Esophagus muscularis mucosa (tissue), 4 donors: Measurements from ENCODE around the gene SETD5. TPM values are rescaled to one million over a fixed set of nuclear protein-coding genes. Genes with fewer than 3 reads are reported as not detected.

Source experiments
- DNase-seq: peaks from one replicate; pipeline ENCODE4 v3.0.0-alpha.2; 2017; ENCODE audit errors: extremely low spot score
- H3K27ac ChIP-seq, 4 donors: fragments of 200-600 bp; sonication (generic); replicated peaks in 1 of 4; 1 replicate in 3 of 4; 2 replicates in 1 of 4; pipeline ENCODE4 v1.5.1; 2016 to 2019; ENCODE audit warnings: mild to moderate bottlenecking in 1 of 4
- H3K27me3 ChIP-seq, 4 donors: fragments of 200-600 bp; sonication (generic); one replicate each; pipeline versions ENCODE4 v1.5.1 to v1.6.0; 2016 to 2019
- H3K36me3 ChIP-seq, 4 donors: fragments of 200-600 bp; sonication (generic); one replicate each; pipeline ENCODE4 v1.5.1; 2016 to 2019
- H3K4me1 ChIP-seq, 4 donors: fragments of 200-600 bp; sonication (generic); one replicate each; pipeline ENCODE4 v1.5.1; 2016 to 2019
- H3K4me3 ChIP-seq, 4 donors: fragments of 200-600 bp; sonication (generic); 1 replicate in 2 of 4; 2 replicates in 2 of 4; pipeline ENCODE4 v1.5.1; 2016 to 2019; ENCODE audit warnings: mild to moderate bottlenecking in 4 of 4, moderate library complexity in 1 of 4
- H3K9me3 ChIP-seq, 4 donors: fragments of 200-600 bp; sonication (generic); 1 replicate in 3 of 4; 2 replicates in 1 of 4; pipeline ENCODE4 v1.5.1; 2016 to 2019
- CTCF ChIP-seq, 3 experiments: fragments of 200-600 bp in 2 of 3; fragments of 450-650 bp in 1 of 3; sonication (generic) in 2 of 3; IDR thresholded peaks; one replicate each; pipeline ENCODE4 v1.5.1; 2017 to 2019; ENCODE audit warnings: antibody characterized with exemption in 3 of 3, mild to moderate bottlenecking in 2 of 3, moderate library complexity in 1 of 3
- EP300 ChIP-seq: sonication (generic); formaldehyde crosslinking; IDR thresholded peaks from one replicate; pipeline ENCODE4 v1.6.1; 2017; ENCODE audit warnings: antibody characterized with exemption
- POLR2A ChIP-seq: fragments of 450-650 bp; IDR thresholded peaks from one replicate; pipeline ENCODE4 v1.6.1; 2017; ENCODE audit warnings: antibody characterized with exemption, moderate library complexity, mild to moderate bottlenecking, low read depth
- POLR2AphosphoS5 ChIP-seq, 2 donors: sonication (generic); formaldehyde crosslinking; IDR thresholded peaks; one replicate each; pipeline ENCODE4 v1.6.1; 2017; ENCODE audit warnings: antibody characterized with exemption in 2 of 2
- WGBS: methylation state at CpG from one replicate; pipeline ENCODE4 v1.1.5; 2018; 5-methylcytosine and 5-hydroxymethylcytosine counted together
- intact Hi-C: fragments of 100-400 bp; cut with DNase I; formaldehyde crosslinking; loops from one replicate; pipeline ENCODE4 v1.15.1; 2023
- total RNA-seq, 4 donors: library from RNA; depleted of rRNA; stranded (reverse); fragments of >200 nt; gene quantifications; one replicate each; pipeline versions ENCODE4 v1.1.0 to v1.2.1, GENCODE V29; 2016

Gene SETD5
- total RNA-seq, 4 donors from 2014 or later: 54.8 to 84.3 (median 78.1) TPM

DNA sequence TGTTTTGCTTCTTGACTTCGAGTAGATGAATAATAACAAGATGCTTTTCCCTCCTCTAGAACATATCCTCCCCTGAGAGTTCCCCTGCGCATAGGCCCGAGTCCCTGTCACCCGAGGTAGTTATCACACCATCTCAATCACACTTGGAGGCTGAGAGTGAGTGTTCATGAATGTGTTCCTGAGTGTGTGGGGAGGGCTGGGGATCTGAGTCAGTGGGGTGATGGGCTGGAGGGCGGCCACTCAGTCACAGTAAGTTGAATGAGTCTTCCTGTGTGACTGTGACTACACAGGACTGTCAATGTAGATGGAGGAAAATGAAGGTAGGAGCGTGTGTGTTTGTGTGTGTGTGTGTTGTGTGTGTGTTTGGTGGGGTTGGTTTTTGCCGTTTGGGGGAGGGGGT is 71.0 kb downstream of the SETD5 start:
- no peak for TF ChIP-seq EP300
- TF ChIP-seq CTCF (IDR thresholded peaks at IDR 0.05): no peak
- TF ChIP-seq POLR2AphosphoS5 (IDR thresholded peaks at IDR 0.05): no peak
- TF ChIP-seq POLR2A: no peak
- WGBS: 85% methylated on average over 7 of the region's 7 CpGs
- H3K27me3 ChIP-seq: no peaks in the 10 kb centered on the region
- intact Hi-C loops: no loop called here
- H3K4me3 ChIP-seq: no peak overlapping the region
- DNase-seq: no peak
- no peak overlapping the region for H3K27ac ChIP-seq
- H3K36me3 ChIP-seq: peaks cover 76 to 100% (median 99%) of the 10 kb centered on the region in 4 donors
- H3K9me3 ChIP-seq: no peaks in the 10 kb centered on the region
- H3K4me1 ChIP-seq: no peaks in the 10 kb centered on the region

GRCh38 chr3:9469986-9470385 is 72.6 kb downstream of the SETD5 start:
- TF ChIP-seq EP300: no peak
- no peak for TF ChIP-seq POLR2AphosphoS5 (IDR thresholded peaks at IDR 0.05)
- no peak for TF ChIP-seq CTCF (IDR thresholded peaks at IDR 0.05)
- no peak for TF ChIP-seq POLR2A
- Histone ChIP-seq H3K36me3 (peaks cover 77 to 100% (median 99%) of the 10 kb centered on the region in 4 donors), H3K9me3 (no peaks in the 10 kb centered on the region), H3K4me1 (no peaks in the 10 kb centered on the region), H3K27ac (no peak overlapping the region), H3K27me3 (no peaks in the 10 kb centered on the region), H3K4me3 (no peak overlapping the region)
- intact Hi-C loops: no loop called here
- DNase-seq: no peak
- 94% methylated on average over 3 of the region's 3 CpGs for WGBS

DNA sequence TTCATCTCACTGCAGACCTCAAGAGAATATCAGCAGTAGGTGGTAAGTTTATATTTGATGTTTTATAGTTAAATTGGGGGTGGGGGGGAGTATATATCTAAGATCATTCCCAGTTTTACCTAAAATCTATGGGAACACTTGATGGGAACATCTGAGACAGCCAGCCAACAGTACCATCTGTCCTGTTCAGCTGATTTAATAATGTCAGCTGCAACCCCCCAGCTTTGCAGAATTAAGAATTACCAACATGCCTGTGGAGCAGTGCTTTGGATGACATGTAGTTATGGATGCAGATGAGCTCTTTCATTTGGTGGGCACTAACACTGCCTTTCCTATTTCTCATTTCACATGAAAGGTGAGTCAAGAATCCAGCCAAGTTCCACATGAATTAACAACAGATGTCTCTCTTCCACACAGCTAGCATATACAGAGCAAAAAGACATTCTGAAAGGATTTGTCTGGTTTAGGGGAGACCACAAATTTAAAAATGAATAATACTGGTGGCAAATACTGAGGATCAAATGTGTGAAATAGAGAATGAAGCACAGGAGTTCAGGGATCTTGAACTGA is 76.2 kb downstream of the SETD5 start:
- Histone ChIP-seq H3K9me3 (no peaks in the 10 kb centered on the region), H3K4me1 (peaks cover 0 to under 1% (median 0%) of the 10 kb centered on the region in 4 donors), H3K27ac (no peak overlapping the region), H3K36me3 (peaks cover 64 to 100% (median 99%) of the 10 kb centered on the region in 4 donors), H3K27me3 (no peaks in the 10 kb centered on the region), H3K4me3 (no peak overlapping the region)
- DNase-seq: no peak
- intact Hi-C loops: no loop called here
- TF ChIP-seq EP300 (no peak), POLR2A (no peak)

DNA sequence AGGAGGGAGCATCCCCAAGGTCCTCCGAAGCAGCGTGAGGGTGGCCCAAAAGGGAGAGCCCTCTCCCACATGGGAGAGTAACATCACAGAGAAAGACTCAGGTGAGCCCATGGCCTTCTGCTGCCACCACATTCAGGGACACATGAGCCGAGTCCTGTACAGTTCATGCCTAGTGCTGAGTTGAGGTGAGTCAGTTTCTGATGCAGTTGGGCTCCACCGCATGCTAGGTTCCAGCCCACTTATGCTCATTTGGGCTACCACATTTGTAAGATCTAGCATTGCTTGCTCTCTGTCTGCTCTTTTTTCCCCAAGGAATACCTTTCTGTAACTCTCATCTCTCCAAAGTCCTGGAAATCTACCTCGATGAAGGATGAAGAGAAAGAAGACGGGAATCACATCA is 77.1 kb downstream of the SETD5 start:
- Histone ChIP-seq H3K4me3 (no peak overlapping the region), H3K9me3 (no peaks in the 10 kb centered on the region), H3K27ac (no peak overlapping the region), H3K27me3 (no peaks in the 10 kb centered on the region), H3K36me3 (peaks cover 57 to 100% (median 99%) of the 10 kb centered on the region in 4 donors), H3K4me1 (peaks cover 0 to 4% (median 0%) of the 10 kb centered on the region in 4 donors)
- WGBS: 97% methylated on average over 6 of the region's 6 CpGs
- no peak for TF ChIP-seq POLR2AphosphoS5 (IDR thresholded peaks at IDR 0.05)
- no peak for TF ChIP-seq EP300
- no peak for TF ChIP-seq CTCF (IDR thresholded peaks at IDR 0.05)
- TF ChIP-seq POLR2A: no peak
- no peak for DNase-seq
- intact Hi-C loops: no loop called here

- Histone ChIP-seq H3K27me3 (no peaks in the 10 kb centered on the region), H3K36me3 (peaks cover 55 to 100% (median 99%) of the 10 kb centered on the region in 4 donors), H3K4me3 (no peak overlapping the region), H3K9me3 (no peaks in the 10 kb centered on the region), H3K27ac (no peak overlapping the region), H3K4me1 (peaks cover 0 to 4% (median 0%) of the 10 kb centered on the region in 4 donors)
- intact Hi-C loops: no loop called here
- no peak for DNase-seq
- TF ChIP-seq POLR2AphosphoS5 (IDR thresholded peaks at IDR 0.05) (no peak), EP300 (no peak), POLR2A (no peak), CTCF (IDR thresholded peaks at IDR 0.05) (no peak)
- WGBS: 96% methylated on average over 5 of the region's 5 CpGs
Measured at GRCh38 chr3:9476935-9477334, 79.5 kb downstream of the SETD5 start.
